SK-N-SH (cell line): ENCODE measurements around the gene SDHAF4. TPM values are rescaled to one million over a fixed set of nuclear protein-coding genes. Genes with fewer than 3 reads are reported as not detected.
"Not testable (repeated sequence)": the region's sequence is repeated elsewhere in the genome, so short reads cannot be mapped to it uniquely, and the experiment has no call there.

Experiments
- CTCF ChIA-PET: fragments of 300-600, 350-600 bp; formaldehyde crosslinking; extraction: SDS; loops from one replicate; lab custom pipeline; 2021; lab: Yijun Ruan, JAX
- POLR2A ChIA-PET: fragments of 350-600 bp; sonication (Branson Sonifier 250); formaldehyde crosslinking; extraction: SDS; loops from one replicate; lab custom pipeline; 2020; ENCODE audit warnings: antibody characterized with exemption, inconsistent platforms; lab: Yijun Ruan, JAX
- DNase-seq: peaks from one replicate; pipeline ENCODE4 v3.0.0; 2012
- H2AFZ ChIP-seq: fragments of 200-600 bp; sonication (generic); 2 replicates; pipeline ENCODE4 v1.8.1; 2016; ENCODE audit warnings: antibody characterized with exemption, mild to moderate bottlenecking, low read depth
- H3F3A ChIP-seq: fragments of 200-600 bp; sonication (generic); replicated peaks from 2 replicates; pipeline ENCODE3; 2016; ENCODE audit warnings: antibody characterized with exemption, mild to moderate bottlenecking; ENCODE audit not compliant: insufficient read depth
- H3K27ac ChIP-seq, 2 experiments: fragments of 200-500 bp in 1 of 2; fragments of 200-600 bp in 1 of 2; sonication (Bioruptor generic) in 1 of 2; sonication (generic), shearing (Covaris generic) in 1 of 2; 2 replicates each; pipeline versions ENCODE4 v1.5.1 to v1.6.1; 2014 to 2016; ENCODE audit warnings: low read depth in 2 of 2, inconsistent platforms in 1 of 2, low read length in 1 of 2, mild to moderate bottlenecking in 1 of 2, mixed read lengths in 1 of 2
- H3K27me3 ChIP-seq: fragments of 200-600 bp; sonication (generic), shearing (Covaris generic); 2 replicates; pipeline ENCODE4 v1.6.1; 2016; ENCODE audit warnings: mixed run types; ENCODE audit not compliant: insufficient read depth
- H3K36me3 ChIP-seq, 2 experiments: fragments of 200-500 bp in 1 of 2; fragments of 200-600 bp in 1 of 2; sonication (Bioruptor generic) in 1 of 2; sonication (generic) in 1 of 2; replicated peaks in 1 of 2; 2 replicates each; pipeline versions ENCODE3 to v1.5.1; 2014 to 2016; ENCODE audit warnings: low read length in 1 of 2, mild to moderate bottlenecking in 1 of 2; ENCODE audit not compliant: insufficient read depth in 2 of 2, control insufficient read depth in 1 of 2
- H3K4me1 ChIP-seq, 2 experiments: fragments of 200-500 bp in 1 of 2; fragments of 200-600 bp in 1 of 2; sonication (Bioruptor generic) in 1 of 2; sonication (generic), shearing (Covaris generic) in 1 of 2; 2 replicates each; pipeline versions ENCODE4 v1.5.1 to v1.6.1; 2014 to 2016; ENCODE audit warnings: low read depth in 1 of 2, low read length in 1 of 2, mixed run types in 1 of 2; ENCODE audit not compliant: insufficient read depth in 2 of 2, control insufficient read depth in 1 of 2
- H3K4me2 ChIP-seq: fragments of 200-600 bp; sonication (generic), shearing (Covaris generic); 2 replicates; pipeline ENCODE4 v1.6.1; 2017; ENCODE audit warnings: mixed run types
- H3K4me3 ChIP-seq, 2 experiments: fragments of 200-500 bp in 1 of 2; fragments of 200-600 bp in 1 of 2; sonication (Bioruptor generic) in 1 of 2; sonication (generic), shearing (Covaris generic) in 1 of 2; 2 replicates each; pipeline versions ENCODE4 v1.5.1 to v1.8.1; 2014 to 2016; ENCODE audit warnings: low read depth in 2 of 2, inconsistent platforms in 1 of 2, low read length in 1 of 2, mild to moderate bottlenecking in 1 of 2, mixed read lengths in 1 of 2, moderate library complexity in 1 of 2
- H3K79me2 ChIP-seq: fragments of 200-600 bp; sonication (generic); 2 replicates; pipeline ENCODE4 v1.8.1; 2017; ENCODE audit warnings: mild to moderate bottlenecking; ENCODE audit not compliant: insufficient read depth
- H3K9ac ChIP-seq: fragments of 200-600 bp; sonication (generic); 2 replicates; pipeline ENCODE4 v1.6.1; 2017; ENCODE audit warnings: mixed run types
- H3K9me2 ChIP-seq: fragments of 200-600 bp; sonication (generic); 2 replicates; pipeline ENCODE4 v1.6.1; 2017; ENCODE audit warnings: mixed run types
- H3K9me3 ChIP-seq: fragments of 200-600 bp; sonication (generic); 2 replicates; pipeline ENCODE4 v1.6.1; 2017; ENCODE audit warnings: mixed run types, mild to moderate bottlenecking, moderate library complexity
- H4K20me1 ChIP-seq: fragments of 200-600 bp; sonication (generic); 2 replicates; pipeline ENCODE4 v1.6.1; 2017; ENCODE audit warnings: mild to moderate bottlenecking, mixed run types; ENCODE audit not compliant: insufficient read depth
- CHD2 ChIP-seq: fragments of 150-350 bp; IDR thresholded peaks from 2 replicates; pipeline ENCODE4 v1.6.1; 2018; ENCODE audit warnings: low read length; ENCODE audit not compliant: partially characterized antibody
- CTCF ChIP-seq: fragments of 200-600 bp; sonication (generic); IDR thresholded peaks from 2 replicates; pipeline ENCODE4 v1.6.1; 2017; ENCODE audit warnings: antibody characterized with exemption, mild to moderate bottlenecking, moderate library complexity
- EZH2phosphoT487 ChIP-seq: fragments of 200-600 bp; sonication (generic); IDR thresholded peaks from 2 replicates; pipeline ENCODE4 v1.6.1; 2017; ENCODE audit warnings: low read depth, mixed run types, mild to moderate bottlenecking, antibody characterized with exemption, moderate library complexity, borderline replicate concordance
- FOXJ3 ChIP-seq: sonication (generic); formaldehyde crosslinking; IDR thresholded peaks from 2 replicates; pipeline ENCODE4 v1.5.1; 2020; ENCODE audit warnings: mild to moderate bottlenecking, missing genetic modification reagents
- FOXM1 ChIP-seq: IDR thresholded peaks from 2 replicates; pipeline ENCODE4 v1.4.0; 2012; ENCODE audit warnings: low read depth, mild to moderate bottlenecking
- IRF3 ChIP-seq: fragments of 150-350 bp; IDR thresholded peaks from 2 replicates; pipeline ENCODE4 v1.6.1; 2016; ENCODE audit warnings: mild to moderate bottlenecking, low read depth, low read length
- JUND ChIP-seq: IDR thresholded peaks from 2 replicates; pipeline ENCODE4 v1.4.0; 2012
- MEF2A ChIP-seq: IDR thresholded peaks from 2 replicates; pipeline ENCODE4 v1.4.0; 2012; ENCODE audit warnings: low read depth, borderline replicate concordance
- MXI1 ChIP-seq: IDR thresholded peaks from 2 replicates; pipeline ENCODE4 v1.6.1; 2012; ENCODE audit warnings: mild to moderate bottlenecking, low read depth, low read length, improper control_type of control experiment
- NRF1 ChIP-seq: IDR thresholded peaks from 2 replicates; pipeline ENCODE4 v1.6.1; 2012; ENCODE audit warnings: low read depth, mild to moderate bottlenecking, low read length
- PBX3 ChIP-seq: IDR thresholded peaks from 2 replicates; pipeline ENCODE4; 2012
- POLR2AphosphoS5 ChIP-seq: IDR thresholded peaks from 2 replicates; pipeline ENCODE4 v1.6.1; 2012; ENCODE audit warnings: low read depth, low read length
- RAD21 ChIP-seq: IDR thresholded peaks from 2 replicates; pipeline ENCODE4 v1.6.1; 2012; ENCODE audit warnings: mild to moderate bottlenecking, low read length
- RFX5 ChIP-seq: IDR thresholded peaks from 2 replicates; pipeline ENCODE4 v1.6.1; 2012; ENCODE audit warnings: mild to moderate bottlenecking, improper control_type of control experiment, low read length
- RXRA ChIP-seq: IDR thresholded peaks from 2 replicates; pipeline ENCODE4 v1.4.0; 2012; ENCODE audit warnings: low read depth, mild to moderate bottlenecking, borderline replicate concordance
- SMC3 ChIP-seq: IDR thresholded peaks from 2 replicates; pipeline ENCODE4 v1.6.1; 2012; ENCODE audit warnings: low read depth, low read length, improper control_type of control experiment
- USF1 ChIP-seq: IDR thresholded peaks from 2 replicates; pipeline ENCODE4 v1.4.0; 2012; ENCODE audit warnings: low read depth, borderline replicate concordance
- WGBS: methylation state at CpG from one replicate; pipeline ENCODE4 v1.1.6; 2017; ENCODE audit warnings: low lambda C conversion rate; 5-methylcytosine and 5-hydroxymethylcytosine counted together
- polyA plus RNA-seq, 3 experiments: library from polyadenylated mRNA; depleted of rRNA; stranded (reverse); fragments of >200 nt; gene quantifications; 2 replicates each; pipeline ENCODE4 v1.2.3, GENCODE V29; 2012

The SDHAF4 gene
- polyA plus RNA-seq, 1 of the 3 experiments (the other 2 are of a cell fraction): 8.6 TPM

- H3K9ac ChIP-seq, H3K4me3 ChIP-seq, H3K27ac ChIP-seq, H4K20me1 ChIP-seq, POLR2A ChIA-PET, H3K4me1 ChIP-seq, H3K9me3 ChIP-seq, H3K9me2 ChIP-seq, H3K79me2 ChIP-seq, H3K4me2 ChIP-seq, H3K36me3 ChIP-seq, DNase-seq, CTCF ChIA-PET, H2AFZ ChIP-seq, H3F3A ChIP-seq, H3K27me3 ChIP-seq: not testable (repeated sequence)
- 42% methylated on average over 13 of the region's 13 CpGs for WGBS
Measured at GRCh38 chr6:70609181-70609580, 42.5 kb downstream of the SDHAF4 start.

GRCh38 chr6:70616728-70617260 is 50.1 kb downstream of the SDHAF4 start:
- TF ChIP-seq RXRA: no peak
- TF ChIP-seq RAD21: no peak
- no peak for TF ChIP-seq PBX3
- TF ChIP-seq JUND: no peak
- no peak for TF ChIP-seq POLR2AphosphoS5
- no peak for TF ChIP-seq USF1
- no peak for TF ChIP-seq CHD2
- no peak for TF ChIP-seq MEF2A
- TF ChIP-seq NRF1: no peak
- TF ChIP-seq FOXJ3: no peak
- TF ChIP-seq EZH2phosphoT487: no peak
- TF ChIP-seq RFX5: no peak
- no peak for TF ChIP-seq SMC3
- no peak for TF ChIP-seq IRF3
- TF ChIP-seq FOXM1: no peak
- TF ChIP-seq MXI1: no peak
- TF ChIP-seq CTCF: no peak
- ChIA-PET POLR2A (interaction anchor here (0.6 kb wide), 1 partner anchor 236 kb away, joined by 8 read pairs; no protein-coding TSS in a partner anchor), CTCF (no interaction called here)
- H3K9ac ChIP-seq: no peak overlapping the region
- no peaks in the 10 kb centered on the region for H3K36me3 ChIP-seq
- H3K4me3 ChIP-seq: no peak overlapping the region
- DNase-seq: no peak
- no peaks in the 10 kb centered on the region for H3K27me3 ChIP-seq
- H2AFZ ChIP-seq: no peak overlapping the region
- no peaks in the 10 kb centered on the region for H3K9me2 ChIP-seq
- H3K79me2 ChIP-seq: no peaks in the 10 kb centered on the region
- H3F3A ChIP-seq: no peaks in the 10 kb centered on the region
- H4K20me1 ChIP-seq: no peaks in the 10 kb centered on the region
- no peak overlapping the region for H3K27ac ChIP-seq
- no peak overlapping the region for H3K4me2 ChIP-seq
- no peaks in the 10 kb centered on the region for H3K9me3 ChIP-seq
- no peaks in the 10 kb centered on the region for H3K4me1 ChIP-seq
- 48% methylated on average over 3 of the region's 3 CpGs for WGBS
